CD14-positive monocyte (primary cell): Measurements from ENCODE around the gene PDE11A. TPM values are rescaled to one million over a fixed set of nuclear protein-coding genes. Genes with fewer than 3 reads are reported as not detected.

Experiments used
- DNase-seq, 3 donors: peaks; one replicate each; pipeline ENCODE4 v3.0.0-alpha.2; 2011 to 2022
- H2AFZ ChIP-seq: 2 replicates; pipeline ENCODE4 v1.6.0; 2012; ENCODE audit warnings: mild to moderate bottlenecking, low read depth, low read length, inconsistent platforms; ENCODE audit not compliant: insufficient read depth, poor library complexity, severe bottlenecking
- H3K27ac ChIP-seq, 2 donors: 1 replicate in 1 of 2; 2 replicates in 1 of 2; pipeline ENCODE4 v1.5.1; 2012 to 2013; ENCODE audit warnings: low read length in 2 of 2, control low read depth in 1 of 2, inconsistent platforms in 1 of 2, low read depth in 1 of 2, mild to moderate bottlenecking in 1 of 2
- H3K27me3 ChIP-seq, 2 donors: one replicate each; pipeline versions ENCODE4 v1.6.0 to v1.6.1; 2011 to 2013; ENCODE audit warnings: low read length in 2 of 2; ENCODE audit not compliant: control insufficient read depth in 2 of 2, insufficient read depth in 2 of 2
- H3K36me3 ChIP-seq, 2 donors: replicated peaks in 1 of 2; 1 replicate in 1 of 2; 2 replicates in 1 of 2; pipeline versions ENCODE4 v1.5.1 to v1.6.1; 2012 to 2013; ENCODE audit warnings: low read length in 2 of 2, control low read depth in 1 of 2, inconsistent platforms in 1 of 2, mild to moderate bottlenecking in 1 of 2; ENCODE audit not compliant: insufficient read depth in 2 of 2, control insufficient read depth in 1 of 2
- H3K4me1 ChIP-seq, 2 donors: 1 replicate in 1 of 2; 2 replicates in 1 of 2; pipeline versions ENCODE4 v1.5.1 to v1.6.1; 2012 to 2013; ENCODE audit warnings: low read length in 2 of 2, control low read depth in 1 of 2, inconsistent platforms in 1 of 2, mild to moderate bottlenecking in 1 of 2, moderate library complexity in 1 of 2; ENCODE audit not compliant: insufficient read depth in 2 of 2, control insufficient read depth in 1 of 2
- H3K4me2 ChIP-seq: replicated peaks from 2 replicates; pipeline ENCODE3; 2012; ENCODE audit warnings: low read length, moderate library complexity, mild to moderate bottlenecking; ENCODE audit not compliant: poor library complexity, severe bottlenecking; ENCODE audit errors: extremely low read depth
- H3K4me3 ChIP-seq, 3 experiments: fragments of 200-600 bp in 1 of 3; sonication (generic) in 1 of 3; replicated peaks in 1 of 3; 1 replicate in 2 of 3; 2 replicates in 1 of 3; pipeline ENCODE4 v1.5.1; 2011 to 2013; ENCODE audit warnings: low read length in 3 of 3, mild to moderate bottlenecking in 3 of 3, control low read depth in 2 of 3, low read depth in 2 of 3, inconsistent platforms in 1 of 3, moderate library complexity in 1 of 3
- H3K79me2 ChIP-seq: 2 replicates; pipeline ENCODE4 v1.6.0; 2012; ENCODE audit warnings: mild to moderate bottlenecking, control low read depth, inconsistent platforms, low read length, moderate library complexity; ENCODE audit not compliant: insufficient read depth
- H3K9ac ChIP-seq: 2 replicates; pipeline ENCODE4 v1.6.0; 2017; ENCODE audit warnings: low read length, mild to moderate bottlenecking; ENCODE audit not compliant: insufficient read depth, poor library complexity, severe bottlenecking
- H3K9me3 ChIP-seq, 2 donors: replicated peaks in 1 of 2; 1 replicate in 1 of 2; 2 replicates in 1 of 2; pipeline versions ENCODE4 v1.5.1 to v1.6.1; 2012 to 2013; ENCODE audit warnings: low read length in 2 of 2, control low read depth in 1 of 2; ENCODE audit not compliant: control insufficient read depth in 1 of 2, insufficient read depth in 1 of 2
- H4K20me1 ChIP-seq: 2 replicates; pipeline ENCODE4 v1.6.0; 2012; ENCODE audit warnings: mild to moderate bottlenecking, low read length, control low read depth, moderate library complexity; ENCODE audit not compliant: insufficient read depth
- H3K27ac Mint-ChIP-seq, 7 donors: one replicate each; pipeline ENCODE4 v1.8.0; 2020; ENCODE audit warnings: mild to moderate bottlenecking in 7 of 7, mixed read lengths in 7 of 7, moderate library complexity in 6 of 7, inconsistent platforms in 2 of 7
- H3K27me3 Mint-ChIP-seq, 3 donors: one replicate each; pipeline ENCODE4 v1.8.0; 2021 to 2022; ENCODE audit warnings: low read depth in 3 of 3, mild to moderate bottlenecking in 3 of 3, mixed read lengths in 3 of 3, moderate library complexity in 3 of 3, inconsistent platforms in 1 of 3
- H3K36me3 Mint-ChIP-seq, 2 donors: one replicate each; pipeline ENCODE4 v1.8.0; 2020; ENCODE audit warnings: mixed read lengths in 2 of 2, inconsistent platforms in 1 of 2, mild to moderate bottlenecking in 1 of 2
- H3K4me1 Mint-ChIP-seq: one replicate; pipeline ENCODE4 v1.8.0; 2020; ENCODE audit warnings: mild to moderate bottlenecking, mixed read lengths
- H3K4me3 Mint-ChIP-seq, 2 donors: one replicate each; pipeline ENCODE4 v1.8.0; 2020; ENCODE audit warnings: mild to moderate bottlenecking in 2 of 2, mixed read lengths in 2 of 2, moderate library complexity in 1 of 2
- H3K9me3 Mint-ChIP-seq, 7 donors: one replicate each; pipeline ENCODE4 v1.8.0; 2020 to 2022; ENCODE audit warnings: mixed read lengths in 7 of 7, mild to moderate bottlenecking in 6 of 7, moderate library complexity in 6 of 7, inconsistent platforms in 2 of 7
- CTCF ChIP-seq: fragments of 200-600 bp; IDR thresholded peaks from one replicate; pipeline ENCODE4 v1.8.0; 2022; ENCODE audit warnings: antibody characterized with exemption, mild to moderate bottlenecking
- WGBS: methylation state at CpG from one replicate; pipeline ENCODE4 v1.1.5; 2013; ENCODE audit warnings: missing lambda C conversion rate; ENCODE audit not compliant: insufficient coverage; 5-methylcytosine and 5-hydroxymethylcytosine counted together
- intact Hi-C, 2 donors: fragments of 100-400 bp; cut with micrococcal nuclease; formaldehyde crosslinking; loops; one replicate each; pipeline versions ENCODE4 v1.15.0 to v1.15.1; 2023
- polyA plus RNA-seq, 3 donors: library from polyadenylated mRNA; depleted of rRNA in 1 of 3; unstranded in 2 of 3; stranded (reverse) in 1 of 3; fragments of 300-500 nt in 2 of 3; fragments of >200 nt in 1 of 3; fragmentation: Illumina TruSeq in 2 of 3; gene quantifications; 1 replicate in 2 of 3; 2 replicates in 1 of 3; pipeline ENCODE4 v1.2.3, GENCODE V29; 2012 to 2021

The PDE11A gene
- polyA plus RNA-seq, 3 donors, result not detected

DNA sequence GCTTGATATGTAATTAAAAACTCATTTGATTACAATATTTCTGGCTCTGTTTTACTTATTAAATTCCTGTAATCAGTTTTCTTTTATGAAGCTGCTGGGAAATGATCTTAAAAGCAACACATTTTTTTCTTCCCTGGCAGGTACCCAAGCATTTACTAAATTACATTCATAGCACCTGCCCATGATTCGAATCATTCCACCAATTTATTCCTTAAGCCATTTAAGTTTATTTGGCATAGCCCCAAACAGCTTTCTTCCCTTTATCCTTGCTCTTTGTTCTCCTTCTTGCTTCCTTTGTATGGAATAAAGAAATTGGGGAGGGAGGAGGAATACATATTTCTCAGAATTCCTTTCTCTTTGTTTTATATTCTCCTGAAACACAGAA, 438.7 kb downstream of the PDE11A start:
- Mint-ChIP-seq H3K27me3 (peaks cover 0 to 3% (median 1%) of the 10 kb centered on the region in 3 donors), H3K27ac (peak overlapping the region in 1 of 7 donors; percentile 68), H3K4me1 (no peaks in the 10 kb centered on the region), H3K9me3 (peaks cover 0 to 5% (median 0%) of the 10 kb centered on the region in 7 donors), H3K4me3 (peak overlapping the region in 1 of 2 donors; percentile 65), H3K36me3 (no peaks in the 10 kb centered on the region)
- no CpG with 5 or more reads among the region's 1 CpG for WGBS
- no peak overlapping the region for H3K27ac ChIP-seq
- H3K4me3 ChIP-seq, result no peak overlapping the region
- no peaks in the 10 kb centered on the region for H3K27me3 ChIP-seq
- intact Hi-C loops, result no loop called here
- H3K9ac ChIP-seq, result no peak overlapping the region
- H4K20me1 ChIP-seq, result no peaks in the 10 kb centered on the region
- H3K4me1 ChIP-seq, result no peaks in the 10 kb centered on the region
- no peak overlapping the region for H2AFZ ChIP-seq
- no peaks in the 10 kb centered on the region for H3K9me3 ChIP-seq
- no peak for TF ChIP-seq CTCF
- DNase-seq, result no peak
- H3K36me3 ChIP-seq, result no peaks in the 10 kb centered on the region
- H3K4me2 ChIP-seq, result no peak overlapping the region
- no peaks in the 10 kb centered on the region for H3K79me2 ChIP-seq

GRCh38 chr2:177633111-177633510, 439.5 kb downstream of the PDE11A start:
- no peak overlapping the region for H2AFZ ChIP-seq
- H3K4me3 Mint-ChIP-seq, result no peak overlapping the region
- TF ChIP-seq CTCF, result no peak
- H3K4me3 ChIP-seq, result no peak overlapping the region
- H4K20me1 ChIP-seq, result no peaks in the 10 kb centered on the region
- intact Hi-C loops, result no loop called here
- no peak overlapping the region for H3K27ac Mint-ChIP-seq
- H3K27me3 ChIP-seq, result no peaks in the 10 kb centered on the region
- no peaks in the 10 kb centered on the region for H3K36me3 ChIP-seq
- H3K36me3 Mint-ChIP-seq, result no peaks in the 10 kb centered on the region
- H3K9me3 ChIP-seq, result no peaks in the 10 kb centered on the region
- no peaks in the 10 kb centered on the region for H3K4me1 Mint-ChIP-seq
- H3K4me1 ChIP-seq, result no peaks in the 10 kb centered on the region
- DNase-seq, result no peak
- H3K9me3 Mint-ChIP-seq, result peaks cover 0 to 5% (median 0%) of the 10 kb centered on the region in 7 donors
- H3K9ac ChIP-seq, result no peak overlapping the region
- no peaks in the 10 kb centered on the region for H3K79me2 ChIP-seq
- no peak overlapping the region for H3K4me2 ChIP-seq
- no peak overlapping the region for H3K27ac ChIP-seq
- WGBS, result no CpG with 5 or more reads among the region's 3 CpGs
- peaks cover 0 to 3% (median 1%) of the 10 kb centered on the region in 3 donors for H3K27me3 Mint-ChIP-seq
